Measurements from ENCODE around the gene CEBPZOS. TPM values are rescaled to one million over a fixed set of nuclear protein-coding genes. Genes with fewer than 3 reads are reported as not detected.

Gene CEBPZOS
- total and polyA plus RNA-seq, 9 of the 15 experiments (the other 6 are each of a cell fraction or from before 2014, with no cell fraction given), result 21.7 to 64.8 (median 46.7) TPM

DNA sequence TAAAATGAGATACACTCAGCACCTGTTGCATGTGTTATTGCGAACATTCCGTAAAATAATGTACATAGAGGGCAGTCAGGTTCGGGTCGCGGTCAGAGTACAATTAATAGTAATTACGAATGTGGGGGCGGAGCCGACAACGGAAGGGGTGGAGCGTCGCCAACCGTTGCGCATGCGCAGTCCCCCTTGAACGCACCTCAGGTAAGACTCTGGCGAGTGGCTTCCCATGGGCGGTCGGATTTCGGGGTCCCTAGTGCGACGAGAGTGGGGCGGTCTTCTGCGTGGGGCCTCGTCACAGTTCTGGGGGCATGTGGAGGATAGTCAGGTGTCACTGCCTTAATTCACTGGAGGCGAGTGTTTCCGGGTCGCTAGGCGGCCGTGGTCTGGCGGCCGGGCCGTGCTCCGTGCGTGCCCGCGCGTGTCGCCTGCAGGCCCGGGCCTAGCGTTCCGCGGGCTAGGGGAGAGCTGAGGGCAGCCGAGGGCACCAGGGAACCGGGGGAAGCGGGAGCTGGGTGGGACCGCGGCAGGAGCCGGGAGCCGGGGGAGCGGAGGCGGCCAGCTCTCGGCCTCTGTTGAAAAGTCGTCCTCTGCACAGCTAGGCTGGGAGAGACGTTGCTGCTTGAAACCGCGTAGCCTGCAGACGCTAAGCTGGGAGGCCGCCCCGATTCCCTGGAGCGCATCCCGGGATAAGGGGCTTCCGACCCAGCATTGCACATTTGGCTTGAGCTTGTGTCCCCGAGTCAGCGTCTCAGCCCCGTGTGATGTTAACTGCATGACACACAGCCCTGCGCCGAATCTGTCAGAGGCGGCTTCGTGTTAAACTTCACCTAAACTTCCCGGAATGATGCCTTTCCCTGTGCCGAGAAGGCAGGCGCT is at the start of gene CEBPZOS (continued):
- TF ChIP-seq, protein P1, sequence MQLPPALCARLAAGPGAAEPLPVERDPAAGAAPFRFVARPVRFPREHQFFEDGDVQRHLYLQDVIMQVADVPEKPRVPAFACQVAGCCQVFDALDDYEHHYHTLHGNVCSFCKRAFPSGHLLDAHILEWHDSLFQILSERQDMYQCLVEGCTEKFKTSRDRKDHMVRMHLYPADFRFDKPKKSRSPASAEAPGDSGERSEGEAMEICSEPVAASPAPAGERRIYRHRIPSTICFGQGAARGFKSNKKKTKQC (CRISPR knock-in tag; IDR thresholded peaks at IDR 0.05), result peak; percentile 95
- TF ChIP-seq TSC22D4 (tag; IDR thresholded peaks at IDR 0.05) (no peak), TAF7 (tag; IDR thresholded peaks at IDR 0.05) (peak; percentile 40; the same call in 1 of the 2 replicates), SMARCB1 (IDR thresholded peaks at IDR 0.05; ENCODE audit: insufficient read length, low read depth) (no peak), TCF7 (IDR thresholded peaks at IDR 0.05; ENCODE audit: borderline replicate concordance) (no peak), FIP1L1 (IDR thresholded peaks at IDR 0.05; ENCODE audit: low read depth, low read length, poor library complexity, severe bottlenecking) (peak; percentile 80), PHB (CRISPR knock-in tag; IDR thresholded peaks at IDR 0.05) (no peak), PCBP2 (IDR thresholded peaks at IDR 0.05; ENCODE audit: low read depth, low read length, poor library complexity, severe bottlenecking) (no peak), ZNF217 (CRISPR knock-in tag; IDR thresholded peaks at IDR 0.05) (no peak), SETDB1 (IDR thresholded peaks at IDR 0.05; ENCODE audit: low read length) (no peak)
- TF ChIP-seq, protein P2, sequence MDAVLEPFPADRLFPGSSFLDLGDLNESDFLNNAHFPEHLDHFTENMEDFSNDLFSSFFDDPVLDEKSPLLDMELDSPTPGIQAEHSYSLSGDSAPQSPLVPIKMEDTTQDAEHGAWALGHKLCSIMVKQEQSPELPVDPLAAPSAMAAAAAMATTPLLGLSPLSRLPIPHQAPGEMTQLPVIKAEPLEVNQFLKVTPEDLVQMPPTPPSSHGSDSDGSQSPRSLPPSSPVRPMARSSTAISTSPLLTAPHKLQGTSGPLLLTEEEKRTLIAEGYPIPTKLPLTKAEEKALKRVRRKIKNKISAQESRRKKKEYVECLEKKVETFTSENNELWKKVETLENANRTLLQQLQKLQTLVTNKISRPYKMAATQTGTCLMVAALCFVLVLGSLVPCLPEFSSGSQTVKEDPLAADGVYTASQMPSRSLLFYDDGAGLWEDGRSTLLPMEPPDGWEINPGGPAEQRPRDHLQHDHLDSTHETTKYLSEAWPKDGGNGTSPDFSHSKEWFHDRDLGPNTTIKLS (IDR thresholded peaks at IDR 0.05; ENCODE audit: borderline replicate concordance, low read depth), result peak; percentile 67; the same call in 1 of the 2 replicates
- TF ChIP-seq, protein P3, sequence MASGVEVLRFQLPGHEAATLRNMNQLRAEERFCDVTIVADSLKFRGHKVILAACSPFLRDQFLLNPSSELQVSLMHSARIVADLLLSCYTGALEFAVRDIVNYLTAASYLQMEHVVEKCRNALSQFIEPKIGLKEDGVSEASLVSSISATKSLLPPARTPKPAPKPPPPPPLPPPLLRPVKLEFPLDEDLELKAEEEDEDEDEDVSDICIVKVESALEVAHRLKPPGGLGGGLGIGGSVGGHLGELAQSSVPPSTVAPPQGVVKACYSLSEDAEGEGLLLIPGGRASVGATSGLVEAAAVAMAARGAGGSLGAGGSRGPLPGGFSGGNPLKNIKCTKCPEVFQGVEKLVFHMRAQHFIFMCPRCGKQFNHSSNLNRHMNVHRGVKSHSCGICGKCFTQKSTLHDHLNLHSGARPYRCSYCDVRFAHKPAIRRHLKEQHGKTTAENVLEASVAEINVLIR (CRISPR knock-in tag; IDR thresholded peaks at IDR 0.05), result no peak
- TF ChIP-seq, protein P4, sequence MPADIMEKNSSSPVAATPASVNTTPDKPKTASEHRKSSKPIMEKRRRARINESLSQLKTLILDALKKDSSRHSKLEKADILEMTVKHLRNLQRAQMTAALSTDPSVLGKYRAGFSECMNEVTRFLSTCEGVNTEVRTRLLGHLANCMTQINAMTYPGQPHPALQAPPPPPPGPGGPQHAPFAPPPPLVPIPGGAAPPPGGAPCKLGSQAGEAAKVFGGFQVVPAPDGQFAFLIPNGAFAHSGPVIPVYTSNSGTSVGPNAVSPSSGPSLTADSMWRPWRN (IDR thresholded peaks at IDR 0.05; ENCODE audit: low read depth), result no peak
- TF ChIP-seq, protein P5, sequence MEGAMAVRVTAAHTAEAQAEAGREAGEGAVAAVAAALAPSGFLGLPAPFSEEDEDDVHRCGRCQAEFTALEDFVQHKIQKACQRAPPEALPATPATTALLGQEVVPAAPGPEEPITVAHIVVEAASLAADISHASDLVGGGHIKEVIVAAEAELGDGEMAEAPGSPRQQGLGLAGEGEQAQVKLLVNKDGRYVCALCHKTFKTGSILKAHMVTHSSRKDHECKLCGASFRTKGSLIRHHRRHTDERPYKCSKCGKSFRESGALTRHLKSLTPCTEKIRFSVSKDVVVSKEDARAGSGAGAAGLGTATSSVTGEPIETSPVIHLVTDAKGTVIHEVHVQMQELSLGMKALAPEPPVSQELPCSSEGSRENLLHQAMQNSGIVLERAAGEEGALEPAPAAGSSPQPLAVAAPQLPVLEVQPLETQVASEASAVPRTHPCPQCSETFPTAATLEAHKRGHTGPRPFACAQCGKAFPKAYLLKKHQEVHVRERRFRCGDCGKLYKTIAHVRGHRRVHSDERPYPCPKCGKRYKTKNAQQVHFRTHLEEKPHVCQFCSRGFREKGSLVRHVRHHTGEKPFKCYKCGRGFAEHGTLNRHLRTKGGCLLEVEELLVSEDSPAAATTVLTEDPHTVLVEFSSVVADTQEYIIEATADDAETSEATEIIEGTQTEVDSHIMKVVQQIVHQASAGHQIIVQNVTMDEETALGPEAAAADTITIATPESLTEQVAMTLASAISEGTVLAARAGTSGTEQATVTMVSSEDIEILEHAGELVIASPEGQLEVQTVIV (CRISPR knock-in tag; IDR thresholded peaks at IDR 0.05; ENCODE audit: borderline replicate concordance), result no peak
- TF ChIP-seq, protein P6, sequence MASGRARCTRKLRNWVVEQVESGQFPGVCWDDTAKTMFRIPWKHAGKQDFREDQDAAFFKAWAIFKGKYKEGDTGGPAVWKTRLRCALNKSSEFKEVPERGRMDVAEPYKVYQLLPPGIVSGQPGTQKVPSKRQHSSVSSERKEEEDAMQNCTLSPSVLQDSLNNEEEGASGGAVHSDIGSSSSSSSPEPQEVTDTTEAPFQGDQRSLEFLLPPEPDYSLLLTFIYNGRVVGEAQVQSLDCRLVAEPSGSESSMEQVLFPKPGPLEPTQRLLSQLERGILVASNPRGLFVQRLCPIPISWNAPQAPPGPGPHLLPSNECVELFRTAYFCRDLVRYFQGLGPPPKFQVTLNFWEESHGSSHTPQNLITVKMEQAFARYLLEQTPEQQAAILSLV (tag; IDR thresholded peaks at IDR 0.05), result no peak
- TF ChIP-seq, protein P7, sequence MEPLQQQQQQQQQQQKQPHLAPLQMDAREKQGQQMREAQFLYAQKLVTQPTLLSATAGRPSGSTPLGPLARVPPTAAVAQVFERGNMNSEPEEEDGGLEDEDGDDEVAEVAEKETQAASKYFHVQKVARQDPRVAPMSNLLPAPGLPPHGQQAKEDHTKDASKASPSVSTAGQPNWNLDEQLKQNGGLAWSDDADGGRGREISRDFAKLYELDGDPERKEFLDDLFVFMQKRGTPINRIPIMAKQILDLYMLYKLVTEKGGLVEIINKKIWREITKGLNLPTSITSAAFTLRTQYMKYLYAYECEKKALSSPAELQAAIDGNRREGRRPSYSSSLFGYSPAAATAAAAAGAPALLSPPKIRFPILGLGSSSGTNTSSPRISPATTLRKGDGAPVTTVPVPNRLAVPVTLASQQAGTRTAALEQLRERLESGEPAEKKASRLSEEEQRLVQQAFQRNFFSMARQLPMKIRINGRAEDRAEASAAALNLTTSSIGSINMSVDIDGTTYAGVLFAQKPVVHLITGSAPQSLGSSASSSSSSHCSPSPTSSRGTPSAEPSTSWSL (CRISPR knock-in tag; IDR thresholded peaks at IDR 0.05; ENCODE audit: borderline replicate concordance), result no peak
